DMS 273 treated with DMSO at 0.1 percent for 48 hours (cell line): ENCODE results near the gene PDZD7.

ENCODE experiments used
- DNase-seq: peaks from one replicate; lab custom pipeline; 2025; lab: John Stamatoyannopoulos, UW

PDZD7 gene

DNA sequence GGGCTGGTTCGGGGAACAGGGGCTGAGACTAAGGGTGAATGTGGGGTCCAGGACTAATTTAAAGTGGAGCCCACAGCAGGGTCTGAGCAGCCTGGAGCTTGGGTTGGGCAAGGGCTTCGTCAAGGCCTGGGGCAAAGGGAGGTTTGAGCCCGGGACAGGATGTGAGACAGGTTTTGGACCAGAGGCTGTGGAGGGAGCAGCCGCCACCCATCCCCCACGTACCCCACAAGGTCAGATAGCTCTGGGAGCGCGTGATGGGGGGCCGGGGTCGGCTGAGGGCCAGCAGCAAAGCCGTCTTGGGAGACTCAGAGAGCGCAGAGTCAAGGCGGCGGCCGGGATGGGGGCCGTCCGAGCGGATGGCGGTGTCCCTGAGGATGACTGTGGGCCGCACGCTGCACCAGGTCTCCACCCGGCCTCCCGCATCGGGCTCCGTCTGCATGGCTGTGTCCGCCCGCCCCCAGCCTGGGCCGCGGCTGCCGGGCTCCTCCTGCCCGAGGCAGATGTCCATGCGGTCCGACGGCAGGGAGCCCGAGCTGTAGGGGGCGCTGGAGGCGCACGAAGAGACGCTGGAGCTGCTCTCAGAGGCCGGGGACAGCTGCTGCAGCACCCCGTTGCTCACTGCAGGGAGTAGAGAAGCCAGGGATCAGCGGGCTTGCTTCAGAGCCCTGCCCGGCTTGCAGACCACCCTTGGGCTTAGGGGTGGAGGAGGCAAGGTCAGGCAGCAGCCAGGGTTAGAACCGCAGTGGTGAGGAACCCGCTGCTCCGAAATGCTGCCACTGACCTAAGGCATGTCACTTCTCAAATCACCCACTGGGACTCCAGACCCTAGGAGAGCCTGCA is 12.1 kb downstream of the PDZD7 start:
- DNase-seq: peak; percentile 28

DNA sequence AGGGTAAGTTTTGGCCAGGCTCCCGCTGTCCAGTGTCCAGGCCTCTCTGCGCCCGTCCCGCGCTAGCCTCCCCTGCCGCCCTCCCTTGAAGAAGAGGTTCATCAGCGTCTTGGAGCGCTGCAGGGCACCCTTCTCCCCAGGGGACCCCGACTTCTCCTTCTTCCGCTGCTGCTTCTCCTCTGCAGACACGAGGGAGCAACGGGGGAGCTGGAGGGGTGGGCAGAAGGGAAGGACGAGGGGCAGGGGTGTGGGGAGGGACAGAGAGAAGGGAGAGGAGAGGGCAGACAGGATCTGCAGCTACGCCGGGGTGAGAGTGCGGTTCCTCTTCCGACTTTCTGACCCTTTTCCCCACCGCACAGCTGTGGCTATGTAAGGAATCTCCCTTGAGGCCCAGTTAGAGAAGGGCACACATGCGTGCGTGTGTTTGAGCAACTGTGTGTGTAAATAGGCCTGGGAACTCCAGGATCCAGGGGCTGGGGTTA is 12.8 kb downstream of the PDZD7 start:
- DNase-seq: no peak

GRCh38 chr10:101016814-101017213 is 14.1 kb downstream of the PDZD7 start:
- no peak for DNase-seq

- no peak for DNase-seq
These were observed 15.4 kb downstream of the PDZD7 start for GRCh38 chr10:101015582-101015973.

- no peak for DNase-seq
These were observed 15.9 kb downstream of the PDZD7 start for GRCh38 chr10:101014966-101015581.

GRCh38 chr10:101014230-101014884 is 16.6 kb downstream of the PDZD7 start:
- DNase-seq: no peak

GRCh38 chr10:101013365-101013825 is 17.5 kb downstream of the PDZD7 start:
- no peak for DNase-seq

DNA sequence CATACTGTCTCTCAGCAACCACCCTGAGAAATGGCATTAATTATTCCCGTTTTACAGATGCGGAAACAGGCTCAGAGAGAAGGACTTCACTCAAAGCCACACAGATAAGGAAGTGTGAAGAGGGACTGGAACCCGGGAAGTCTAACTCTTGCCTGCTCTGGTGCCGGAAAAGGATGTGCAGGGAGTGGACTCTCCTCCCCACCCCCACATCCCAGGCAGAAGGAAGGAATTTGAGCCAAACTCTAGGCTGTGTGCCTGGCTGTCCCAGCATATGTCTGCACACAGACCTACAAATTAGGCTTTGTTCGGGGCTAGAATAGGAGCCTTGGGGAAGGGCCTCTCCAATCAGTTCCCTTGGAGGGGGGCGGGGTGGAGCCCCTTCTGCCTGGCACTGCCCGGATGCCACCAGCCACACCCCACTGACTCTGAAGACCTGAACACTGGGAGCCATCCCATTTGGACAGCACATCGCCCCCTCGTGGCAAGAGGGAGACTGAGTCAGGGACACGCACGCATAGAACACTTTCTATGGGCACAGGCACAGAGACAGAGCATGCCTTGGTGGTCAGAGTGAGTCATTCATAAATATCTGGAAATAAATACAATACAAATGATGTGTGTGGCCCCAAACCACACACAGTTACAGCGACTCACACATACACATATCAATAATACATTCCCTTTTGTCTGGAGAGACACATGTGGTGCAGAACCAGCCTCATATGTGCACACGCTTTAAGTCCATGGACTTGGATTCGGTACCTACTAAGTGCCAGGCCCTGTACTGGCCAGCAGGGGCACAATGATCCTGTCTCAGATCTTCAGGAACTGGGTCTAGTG is 18.2 kb downstream of the PDZD7 start:
- DNase-seq: peak; percentile 77

DNA sequence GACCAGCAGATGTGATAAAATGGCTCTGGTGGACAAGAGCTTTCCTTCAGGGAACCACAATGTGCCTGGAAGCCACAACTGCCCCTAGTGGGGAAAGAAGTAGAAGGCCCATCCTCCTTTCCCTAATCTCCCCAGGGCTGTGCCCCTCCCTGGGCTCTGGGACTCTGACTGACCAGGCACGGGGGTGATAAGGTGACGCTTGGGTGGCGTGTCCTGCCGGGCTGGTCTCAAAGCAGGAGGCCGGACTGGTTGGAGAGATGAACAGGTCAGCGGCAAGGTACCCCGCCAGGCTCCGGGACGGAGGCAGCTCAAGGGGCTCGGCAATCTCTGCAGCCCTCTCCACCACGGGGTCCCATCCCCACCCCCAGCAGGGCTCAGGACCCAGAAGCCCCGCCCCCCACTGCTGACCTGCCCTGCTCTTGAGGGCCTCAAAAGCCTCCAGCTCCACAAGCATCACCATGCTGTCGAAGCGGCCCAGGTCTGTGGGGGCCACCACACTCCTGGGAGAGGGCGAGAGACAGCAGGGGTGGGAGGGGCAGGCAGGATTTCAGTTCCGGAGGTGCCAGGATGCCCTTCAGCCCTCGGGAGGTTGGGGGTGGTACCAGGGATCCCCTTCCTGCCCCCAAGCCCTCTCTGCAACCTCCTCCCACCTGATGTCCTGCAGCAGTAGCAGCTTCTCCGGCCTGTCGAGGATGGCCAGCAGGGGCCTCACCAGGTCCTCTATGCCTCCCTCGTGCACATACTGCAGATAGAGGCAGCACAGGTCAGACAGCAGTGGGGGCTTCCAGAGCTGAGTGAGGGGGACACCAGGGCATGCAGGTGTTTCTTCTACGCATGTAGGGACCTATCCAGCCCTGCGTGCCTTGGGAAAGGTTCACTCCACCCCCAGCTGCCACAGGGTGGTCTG is 19.2 kb downstream of the PDZD7 start:
- no peak for DNase-seq

DNA sequence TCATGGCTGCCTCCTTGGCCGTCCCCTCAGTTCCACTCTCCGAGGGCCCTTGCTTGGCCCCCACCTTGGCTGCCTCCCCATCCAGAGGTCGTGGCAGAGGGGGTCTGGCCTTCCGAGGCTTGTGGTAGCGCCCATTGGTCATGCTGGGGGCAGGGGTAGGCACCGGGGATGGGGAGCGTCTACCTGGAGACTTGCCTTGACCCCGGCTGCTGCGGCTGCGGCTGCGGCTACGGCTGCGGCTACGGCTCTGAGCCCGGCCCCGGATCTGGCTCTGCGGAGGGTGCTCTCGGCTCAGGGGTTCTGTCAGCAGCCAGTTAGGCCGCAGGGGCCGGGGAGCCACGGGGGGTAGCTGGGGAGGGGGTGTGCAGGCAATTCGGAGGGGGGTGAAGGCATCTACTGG is 20.6 kb downstream of the PDZD7 start:
- DNase-seq: no peak

DNA sequence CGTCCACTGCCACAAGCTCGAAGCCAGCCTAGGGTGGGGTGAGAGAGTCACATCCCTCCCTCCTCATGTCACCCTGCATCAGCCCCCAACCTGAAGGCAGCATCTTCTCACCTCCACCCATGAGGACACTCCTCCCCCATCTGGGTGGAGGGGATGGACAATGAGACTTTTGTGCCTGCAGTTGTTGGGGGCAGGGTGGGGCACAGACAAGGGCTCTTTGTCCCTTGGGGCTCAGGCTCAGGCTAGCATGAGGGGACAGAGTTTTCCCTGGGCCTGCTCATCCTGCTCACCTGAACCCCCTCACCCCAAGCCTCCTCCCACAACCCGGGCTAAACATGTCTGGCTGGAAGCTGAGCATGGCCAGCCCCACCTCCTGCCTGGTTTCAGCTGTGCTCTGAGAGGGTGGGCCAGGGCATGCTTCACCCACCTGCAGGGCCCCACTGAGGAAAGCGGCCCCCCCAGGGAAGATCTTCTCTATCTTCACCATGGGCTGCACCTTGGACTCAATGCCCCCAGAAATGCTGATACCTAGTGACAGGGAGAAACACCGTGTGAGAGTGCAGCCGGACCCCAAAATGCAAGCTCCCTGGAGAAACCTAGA is 22.0 kb downstream of the PDZD7 start:
- DNase-seq: no peak

DNA sequence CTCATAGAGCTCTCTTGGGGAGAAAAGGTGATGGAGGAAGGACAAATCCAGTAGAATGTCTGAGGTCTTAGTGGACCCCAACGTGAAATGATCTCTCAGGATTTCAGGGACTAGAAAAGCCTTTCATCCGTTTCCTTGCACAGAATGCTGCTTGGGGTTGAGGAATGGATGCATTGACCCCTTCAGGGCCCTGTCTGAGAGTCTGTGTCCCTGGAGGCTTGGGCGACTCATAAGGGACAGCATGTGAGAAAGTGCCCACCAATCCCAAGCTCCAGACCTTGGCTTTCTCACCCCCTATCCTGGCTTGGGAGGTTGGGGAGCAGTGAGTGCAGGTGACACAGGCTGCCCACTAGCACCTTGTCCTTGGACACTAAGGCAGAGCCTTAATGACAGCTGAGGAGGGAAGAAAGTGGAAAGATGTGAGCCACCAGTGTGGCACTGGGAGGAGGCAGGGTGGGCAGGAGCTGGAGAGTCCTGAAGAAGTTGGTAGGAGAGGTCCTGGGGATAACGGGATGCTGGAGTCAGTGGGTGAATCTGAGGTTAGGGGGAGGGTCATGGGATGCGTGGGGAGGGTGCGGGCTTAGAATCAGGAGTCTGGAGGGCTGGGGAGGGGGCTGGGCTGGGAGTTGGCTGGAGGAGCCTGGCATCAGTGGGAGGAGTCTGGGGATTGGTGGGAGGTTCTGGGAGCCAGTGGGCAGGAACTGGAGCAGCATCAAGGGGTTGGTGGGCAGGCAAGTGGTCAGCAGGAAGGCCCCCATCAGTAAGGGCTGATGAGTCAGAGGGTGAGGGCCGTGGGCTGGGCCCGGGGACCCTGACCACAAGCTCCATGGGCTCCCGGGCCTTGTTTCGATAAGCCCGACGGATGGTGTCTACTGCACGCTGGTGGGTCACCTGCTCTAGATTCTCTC is 22.8 kb downstream of the PDZD7 start:
- no peak for DNase-seq

GRCh38 chr10:101007099-101007711 is 23.7 kb downstream of the PDZD7 start:
- DNase-seq: peak; percentile 61

DNA sequence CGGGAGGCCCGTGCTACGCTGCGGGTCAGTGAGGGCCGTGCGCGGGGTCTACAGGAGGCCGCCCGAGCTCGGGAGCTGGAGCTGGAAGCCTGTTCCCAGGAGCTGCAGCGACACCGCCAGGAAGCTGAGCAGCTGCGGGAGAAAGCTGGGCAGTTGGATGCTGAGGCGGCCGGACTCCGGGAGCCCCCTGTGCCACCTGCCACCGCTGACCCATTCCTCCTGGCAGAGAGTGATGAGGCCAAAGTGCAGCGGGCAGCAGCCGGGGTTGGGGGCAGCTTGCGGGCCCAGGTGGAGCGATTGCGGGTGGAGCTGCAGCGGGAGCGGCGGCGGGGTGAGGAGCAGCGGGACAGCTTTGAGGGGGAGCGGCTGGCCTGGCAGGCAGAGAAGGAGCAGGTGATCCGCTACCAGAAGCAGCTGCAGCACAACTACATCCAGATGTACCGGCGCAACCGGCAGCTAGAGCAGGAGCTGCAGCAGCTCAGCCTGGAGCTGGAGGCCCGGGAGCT is 24.3 kb downstream of the PDZD7 start:
- DNase-seq: peak; percentile 63

GRCh38 chr10:101005869-101006567 is 24.9 kb downstream of the PDZD7 start:
- no peak for DNase-seq

DNA sequence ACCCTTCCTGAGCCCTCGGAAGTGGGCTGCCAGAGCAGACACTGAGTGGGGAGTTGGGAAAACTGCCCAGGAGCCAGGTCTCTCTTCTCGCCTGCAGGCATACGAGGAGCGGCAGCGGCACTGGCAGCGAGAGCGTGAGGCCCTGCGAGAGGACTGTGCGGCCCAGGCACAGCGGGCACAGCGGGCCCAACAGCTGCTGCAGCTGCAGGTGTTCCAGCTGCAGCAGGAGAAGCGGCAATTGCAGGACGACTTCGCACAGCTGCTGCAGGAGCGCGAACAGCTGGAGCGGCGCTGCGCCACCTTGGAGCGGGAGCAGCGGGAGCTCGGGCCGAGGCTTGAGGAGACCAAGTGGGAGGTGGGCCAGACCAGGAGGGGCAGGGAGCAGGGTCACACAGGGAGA is 25.6 kb downstream of the PDZD7 start:
- DNase-seq: no peak

DNA sequence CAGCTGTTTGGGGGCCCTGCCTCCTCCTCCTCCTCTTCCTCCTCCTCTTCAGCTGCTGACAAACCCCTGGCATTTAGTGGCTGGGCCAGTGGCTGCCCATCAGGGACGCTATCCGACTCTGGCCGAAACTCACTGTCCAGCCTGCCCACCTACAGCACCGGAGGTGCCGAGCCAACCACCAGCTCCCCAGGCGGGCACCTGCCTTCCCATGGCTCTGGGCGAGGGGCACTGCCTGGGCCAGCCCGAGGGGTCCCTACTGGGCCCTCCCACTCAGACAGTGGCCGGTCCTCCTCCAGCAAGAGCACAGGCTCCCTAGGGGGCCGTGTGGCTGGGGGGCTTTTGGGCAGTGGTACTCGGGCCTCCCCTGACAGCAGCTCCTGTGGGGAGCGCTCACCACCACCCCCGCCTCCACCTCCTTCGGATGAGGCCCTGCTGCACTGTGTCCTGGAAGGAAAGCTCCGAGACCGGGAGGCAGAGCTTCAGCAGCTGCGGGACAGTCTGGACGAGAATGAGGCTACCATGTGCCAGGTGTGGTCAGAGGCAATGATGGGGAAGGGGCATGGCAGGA is 27.2 kb downstream of the PDZD7 start:
- no peak for DNase-seq

- DNase-seq: no peak
These were observed 28.5 kb downstream of the PDZD7 start for GRCh38 chr10:101002456-101002855.
